ENCODE measurements around the gene RNU1-2. TPM values are rescaled to one million over a fixed set of nuclear protein-coding genes. Genes with fewer than 3 reads are reported as not detected.
"Not testable (repeated sequence)": the region's sequence is repeated elsewhere in the genome, so short reads cannot be mapped to it uniquely, and the experiment has no call there.

RNU1-2 gene
- total and polyA plus RNA-seq, 2 of the 8 experiments (the other 6 are each of a cell fraction or from before 2014, with no cell fraction given): 145 to 1,303 TPM

DNA sequence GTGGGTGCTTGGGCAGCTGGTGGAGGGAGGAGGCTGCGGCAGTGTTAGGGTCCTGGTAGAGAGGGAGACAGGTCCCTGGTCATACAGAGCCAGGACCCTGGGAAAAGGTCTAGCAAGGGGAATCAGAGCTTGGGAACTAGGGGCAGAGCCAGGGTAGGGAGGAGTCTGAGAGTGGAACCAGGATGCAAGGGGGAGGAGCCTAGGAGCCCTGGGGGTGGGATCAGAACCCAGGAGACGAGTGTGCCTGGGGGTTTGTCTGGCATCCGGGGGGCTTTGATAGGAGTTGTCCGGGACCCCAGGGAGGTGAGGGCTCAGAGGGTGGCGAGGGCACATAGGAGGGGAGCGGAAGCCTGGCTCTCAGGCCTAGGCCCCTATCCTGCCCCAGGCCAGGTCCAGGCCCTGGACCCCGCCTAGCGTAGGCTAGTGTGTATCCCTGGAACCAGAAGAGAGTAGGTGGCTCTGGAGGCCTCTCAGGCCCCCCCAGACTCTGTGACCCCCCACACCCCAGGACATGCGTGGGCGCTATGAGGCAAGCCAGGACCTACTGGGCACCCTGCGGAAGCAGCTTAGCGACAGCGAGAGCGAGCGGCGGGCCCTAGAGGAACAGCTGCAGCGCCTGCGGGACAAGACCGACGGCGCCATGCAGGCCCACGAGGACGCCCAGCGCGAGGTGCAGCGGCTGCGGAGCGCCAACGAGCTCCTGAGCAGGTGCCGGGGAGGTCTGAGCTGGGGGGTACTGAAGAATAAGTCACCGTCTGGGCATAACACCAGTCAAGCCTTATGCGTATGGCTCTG, 43.8 kb downstream of the RNU1-2 start:
- Histone ChIP-seq H3K36me3 (ENCODE audit: control insufficient read depth in 2 of 4, insufficient read depth in 4 of 4, low read length in 3 of 4) (peaks cover 2 to 34% (median 14%) of the 10 kb centered on the region in 4 experiments; a peak in 6 of 8 replicates), H3K4me3 (ENCODE audit: extremely low read depth in 1 of 4, insufficient read depth in 2 of 4, low read depth in 3 of 4, low read length in 4 of 4) (peak overlapping the region in 1 of 4 experiments; percentile 52; a peak in 1 of 8 replicates), H3K4me2 (ENCODE audit: insufficient read depth in 1 of 2, low read depth in 2 of 2, low read length in 2 of 2) (peak overlapping the region in 1 of 2 experiments; percentile 63; a peak in 1 of 4 replicates)
- H3K56ac ChIP-seq (replicated peaks; ENCODE audit: insufficient read length, low read depth, low read length); H2BK15ac ChIP-seq (ENCODE audit: low read length); H3K27me3 ChIP-seq (replicated peaks in 1 of 4; ENCODE audit: control insufficient read depth in 3 of 4, extremely low read depth in 1 of 4, insufficient read depth in 3 of 4, low read length in 3 of 4); H3K79me1 ChIP-seq (ENCODE audit: low read depth, low read length); H4K5ac ChIP-seq (ENCODE audit: insufficient read length, low read depth, low read length); H3K4ac ChIP-seq (replicated peaks; ENCODE audit: insufficient read length, low read depth, low read length); H2BK12ac ChIP-seq (ENCODE audit: low read depth, low read length); H3K18ac ChIP-seq (ENCODE audit: extremely low read depth, low read length); FAIRE-seq; H2AFZ ChIP-seq (ENCODE audit: low read length); H3K27ac ChIP-seq (ENCODE audit: low read depth, low read length); H3K14ac ChIP-seq (ENCODE audit: insufficient read length); H2BK20ac ChIP-seq (ENCODE audit: low read length); H4K8ac ChIP-seq (ENCODE audit: extremely low read depth, insufficient read depth, low read length); H4K20me1 ChIP-seq (replicated peaks in 1 of 2; ENCODE audit: control insufficient read depth in 1 of 2, insufficient read depth in 2 of 2, low read length in 2 of 2); H2BK120ac ChIP-seq (replicated peaks; ENCODE audit: low read depth, low read length); H3K9me3 ChIP-seq (ENCODE audit: insufficient read depth in 2 of 2, low read depth in 1 of 2, low read length in 1 of 2); H3K4me1 ChIP-seq (replicated peaks in 1 of 4; ENCODE audit: control insufficient read depth in 3 of 4, insufficient read depth in 4 of 4, low read length in 3 of 4); H2AK5ac ChIP-seq (ENCODE audit: low read depth, low read length); H4K91ac ChIP-seq (replicated peaks; ENCODE audit: insufficient read length, low read length); H3K9ac ChIP-seq (replicated peaks in 1 of 4; ENCODE audit: extremely low read depth in 1 of 4, low read depth in 3 of 4, low read length in 3 of 4); H3K23me2 ChIP-seq (ENCODE audit: low read depth, low read length); H3K79me2 ChIP-seq (ENCODE audit: control insufficient read depth in 1 of 2, insufficient read depth in 2 of 2, low read length in 2 of 2); H3K23ac ChIP-seq (ENCODE audit: insufficient read length); H2BK5ac ChIP-seq (ENCODE audit: low read depth, low read length): not testable (repeated sequence)
- ChIA-PET POLR2A (ENCODE audit: partially characterized antibody) (interaction anchor here (0.6 to 1.4 kb wide), 4 partner anchors 18 to 327 kb away, joined by 3 to 4 read pairs (median 3); partner anchors contain the start of gene CROCC), CTCF (ENCODE audit: partially characterized antibody) (interaction anchor here (0.6 to 4.2 kb wide), 14 partner anchors 8 to 319 kb away, joined by 3 to 22 read pairs (median 4); no protein-coding TSS in a partner anchor)
- DNase-seq (ENCODE audit: low read depth in 1 of 2, low spot score in 2 of 2): peak in 1 of 2 experiments; percentile 76
- WGBS, 2 experiments (ENCODE audit: extremely low coverage in 1 of 2, insufficient coverage in 1 of 2, insufficient read length in 1 of 2, insufficient replicate concordance in 2 of 2, low coverage in 1 of 2, low lambda C conversion rate in 2 of 2, missing lambda C conversion rate in 1 of 2): 97% methylated on average over 23 of the region's 32 CpGs; no CpG with 5 or more reads in 1 of the 2 experiments

Data from H1 (cell line).